WTC11 (cell line): ENCODE results near the gene TTLL11. TPM values are rescaled to one million over a fixed set of nuclear protein-coding genes. Genes with fewer than 3 reads are reported as not detected.

Experiments used
- ATAC-seq: fragments of 200-7000 bp; cut with Tn5 transposase; 2 replicates; pipeline ENCODE4 v1.10.0; 2021; ENCODE audit warnings: mild to moderate bottlenecking, moderate library complexity
- CTCF ChIA-PET: fragments of 300-600 bp; sonication (Branson Sonifier 250); formaldehyde crosslinking; loops from one replicate; lab custom pipeline; 2021; ENCODE audit warnings: antibody characterized with exemption; lab: Charles Lee
- POLR2A ChIA-PET: fragments of 350-600 bp; sonication (Branson Sonifier 250); formaldehyde crosslinking; loops from one replicate; lab custom pipeline; 2021; ENCODE audit warnings: antibody characterized with exemption; lab: Charles Lee
- DNase-seq: peaks from one replicate; pipeline ENCODE4 v3.0.0; 2021; ENCODE audit warnings: low spot score
- H3K27ac Mint-ChIP-seq: 2 replicates; pipeline ENCODE4 v1.8.0; 2021; ENCODE audit warnings: mixed read lengths
- H3K27me3 Mint-ChIP-seq: 2 replicates; pipeline ENCODE4 v1.8.0; 2021; ENCODE audit warnings: low read depth, mild to moderate bottlenecking, moderate library complexity, mixed read lengths
- H3K36me3 Mint-ChIP-seq: 2 replicates; pipeline ENCODE4 v1.8.0; 2021; ENCODE audit warnings: mixed read lengths
- H3K4me1 Mint-ChIP-seq: 2 replicates; pipeline ENCODE4 v1.8.0; 2022; ENCODE audit warnings: mixed read lengths
- H3K4me3 Mint-ChIP-seq: 2 replicates; pipeline ENCODE4 v1.8.0; 2021; ENCODE audit warnings: mild to moderate bottlenecking, moderate library complexity, mixed read lengths
- H3K9me3 Mint-ChIP-seq: 2 replicates; pipeline ENCODE4 v1.8.0; 2021; ENCODE audit warnings: mixed read lengths
- AFF4 ChIP-seq: sonication (generic); formaldehyde crosslinking; IDR thresholded peaks from 2 replicates; pipeline ENCODE4 v1.8.1; 2023; ENCODE audit warnings: mild to moderate bottlenecking, missing genetic modification reagents, borderline replicate concordance
- CREM ChIP-seq: sonication (generic); formaldehyde crosslinking; IDR thresholded peaks from 2 replicates; pipeline ENCODE4 v1.8.1; 2022; ENCODE audit warnings: mild to moderate bottlenecking, missing genetic modification reagents, moderate library complexity
- FOXJ3 ChIP-seq: sonication (generic); formaldehyde crosslinking; IDR thresholded peaks from 2 replicates; pipeline ENCODE4 v1.9.0; 2021; ENCODE audit warnings: missing genetic modification reagents, mild to moderate bottlenecking, borderline replicate concordance
- FOXP1 ChIP-seq: sonication (generic); formaldehyde crosslinking; IDR thresholded peaks from 2 replicates; pipeline ENCODE4 v1.8.0; 2022; ENCODE audit warnings: missing genetic modification reagents, mild to moderate bottlenecking, moderate library complexity, borderline replicate concordance
- GTF2I ChIP-seq: fragments of 250-450 bp; sonication (Bioruptor Pico); conservative IDR thresholded peaks from 2 replicates; pipeline ENCODE4 v1.4.0; 2021; ENCODE audit warnings: mild to moderate bottlenecking
- IRF1 ChIP-seq: sonication (generic); formaldehyde crosslinking; IDR thresholded peaks from 2 replicates; pipeline ENCODE4 v1.8.0; 2023; ENCODE audit warnings: missing genetic modification reagents
- JAZF1 ChIP-seq: fragments of 250-450 bp; sonication (Bioruptor Pico); IDR thresholded peaks from 2 replicates; pipeline ENCODE4 v1.9.0; 2021; ENCODE audit warnings: moderate library complexity, mild to moderate bottlenecking, inconsistent platforms
- JUN ChIP-seq: sonication (generic); formaldehyde crosslinking; IDR thresholded peaks from 2 replicates; pipeline ENCODE4 v1.8.0; 2023; ENCODE audit warnings: mild to moderate bottlenecking, missing genetic modification reagents
- NR1H2 ChIP-seq: sonication (generic); formaldehyde crosslinking; IDR thresholded peaks from 2 replicates; pipeline ENCODE4 v1.9.0; 2021; ENCODE audit warnings: mild to moderate bottlenecking, moderate library complexity, missing genetic modification reagents
- NR2C2 ChIP-seq: sonication (generic); formaldehyde crosslinking; IDR thresholded peaks from 2 replicates; pipeline ENCODE4 v1.8.0; 2022; ENCODE audit warnings: mild to moderate bottlenecking, missing genetic modification reagents
- SMAD4 ChIP-seq: sonication (generic); formaldehyde crosslinking; IDR thresholded peaks from 2 replicates; pipeline ENCODE4 v1.8.0; 2022; ENCODE audit warnings: mild to moderate bottlenecking, missing genetic modification reagents
- USF1 ChIP-seq: sonication (generic); formaldehyde crosslinking; IDR thresholded peaks from 2 replicates; pipeline ENCODE4 v1.8.0; 2022; ENCODE audit warnings: mild to moderate bottlenecking, missing genetic modification reagents
- ZBTB21 ChIP-seq: sonication (generic); formaldehyde crosslinking; IDR thresholded peaks from 2 replicates; pipeline ENCODE4 v1.8.1; 2023; ENCODE audit warnings: mild to moderate bottlenecking, missing genetic modification reagents, borderline replicate concordance
- ZNF232 ChIP-seq: sonication (generic); formaldehyde crosslinking; IDR thresholded peaks from 2 replicates; pipeline ENCODE4 v1.8.0; 2022; ENCODE audit warnings: mild to moderate bottlenecking, missing genetic modification reagents
- ZNF263 ChIP-seq: sonication (generic); formaldehyde crosslinking; IDR thresholded peaks from 2 replicates; pipeline ENCODE4 v1.8.1; 2022; ENCODE audit warnings: low read depth, mild to moderate bottlenecking, moderate library complexity, missing genetic modification reagents
- ZNF281 ChIP-seq: sonication (generic); formaldehyde crosslinking; IDR thresholded peaks from 2 replicates; pipeline ENCODE4 v1.8.0; 2023; ENCODE audit warnings: mild to moderate bottlenecking, missing genetic modification reagents
- ZNF317 ChIP-seq: sonication (generic); formaldehyde crosslinking; IDR thresholded peaks from 2 replicates; pipeline ENCODE4 v1.8.1; 2023; ENCODE audit warnings: low read depth, mild to moderate bottlenecking, moderate library complexity, missing genetic modification reagents, borderline replicate concordance
- ZNF423 ChIP-seq: fragments of 250-450 bp; sonication (Bioruptor Pico); IDR thresholded peaks from 2 replicates; pipeline ENCODE4 v2.1.2; 2022; ENCODE audit warnings: mild to moderate bottlenecking, moderate library complexity
- ZNF671 ChIP-seq: fragments of 250-450 bp; sonication (Bioruptor Pico); IDR thresholded peaks from 2 replicates; pipeline ENCODE4 v1.8.0; 2021; ENCODE audit warnings: mild to moderate bottlenecking
- total RNA-seq: library from RNA; stranded (reverse); gene quantifications from 3 replicates; pipeline ENCODE4 v1.2.3, GENCODE V29; 2021

The TTLL11 gene
- total RNA-seq, 1 experiment from 2014 or later = 1.1 TPM

GRCh38 chr9:122134822-122135528, 41.9 kb upstream of the TTLL11 start:
- ATAC-seq = peak; percentile 14; the same call in 1 of the 2 replicates
- Mint-ChIP-seq H3K27ac (no peak overlapping the region), H3K4me1 (peaks cover 54% of the 10 kb centered on the region), H3K4me3 (peak overlapping the region; percentile 5; the same call in 1 of the 2 replicates), H3K27me3 (peaks cover 15% of the 10 kb centered on the region), H3K9me3 (no peaks in the 10 kb centered on the region), H3K36me3 (no peaks in the 10 kb centered on the region)
- ChIA-PET CTCF (interaction anchor here (0.8 to 5.8 kb wide), 15 partner anchors 10 to 329 kb away, joined by 3 to 40 read pairs (median 6); partner anchors contain the start of genes MORN5 and NDUFA8), POLR2A (no interaction called here)
- TF ChIP-seq ZNF423 (CRISPR knock-in tag) = peak; percentile 70
- peak; percentile 71; the same call in 1 of the 2 replicates for TF ChIP-seq CREM
- TF ChIP-seq ZNF232 = no peak
- DNase-seq = no peak

GRCh38 chr9:122133984-122134535, 41.0 kb upstream of the TTLL11 start:
- Mint-ChIP-seq H3K36me3 (no peaks in the 10 kb centered on the region), H3K27ac (no peak overlapping the region), H3K4me3 (no peak overlapping the region), H3K4me1 (peaks cover 51% of the 10 kb centered on the region), H3K9me3 (no peaks in the 10 kb centered on the region), H3K27me3 (peaks cover 15% of the 10 kb centered on the region)
- ATAC-seq = no peak
- no peak for DNase-seq
- no peak for TF ChIP-seq ZNF281
- TF ChIP-seq JAZF1 (CRISPR knock-in tag) = no peak
- no peak for TF ChIP-seq USF1
- no peak for TF ChIP-seq GTF2I (CRISPR knock-in tag)
- no peak for TF ChIP-seq NR1H2 (CRISPR knock-in tag)
- no peak for TF ChIP-seq ZBTB21
- no peak for TF ChIP-seq SMAD4 (CRISPR knock-in tag)
- no peak for TF ChIP-seq FOXP1 (CRISPR knock-in tag)
- TF ChIP-seq FOXJ3 (CRISPR knock-in tag) = no peak
- no peak for TF ChIP-seq AFF4 (CRISPR knock-in tag)
- no peak for TF ChIP-seq IRF1 (CRISPR knock-in tag)
- TF ChIP-seq ZNF263 (CRISPR knock-in tag) = no peak
- TF ChIP-seq ZNF671 (CRISPR knock-in tag) = no peak
- no peak for TF ChIP-seq NR2C2
- no peak for TF ChIP-seq JUN (CRISPR knock-in tag)
- no peak for TF ChIP-seq ZNF317 (CRISPR knock-in tag)
- ChIA-PET CTCF (interaction anchor here (1.0 to 5.8 kb wide), 10 partner anchors 9 to 330 kb away, joined by 3 to 40 read pairs (median 16); partner anchors contain the start of genes MORN5 and NDUFA8), POLR2A (interaction anchor here (0.8 kb wide), 1 partner anchor 18 kb away, joined by 3 read pairs; no protein-coding TSS in a partner anchor)
